Activated naive CD4-positive, alpha-beta T cell (primary cell): ENCODE data around the gene CD300C.
"Not testable (repeated sequence)": the region's sequence is repeated elsewhere in the genome, so short reads cannot be mapped to it uniquely, and the experiment has no call there.

Experiments
- DNase-seq, 4 experiments: peaks; one replicate each; lab custom pipeline; 2025; lab: John Stamatoyannopoulos, UW

Gene CD300C

DNA sequence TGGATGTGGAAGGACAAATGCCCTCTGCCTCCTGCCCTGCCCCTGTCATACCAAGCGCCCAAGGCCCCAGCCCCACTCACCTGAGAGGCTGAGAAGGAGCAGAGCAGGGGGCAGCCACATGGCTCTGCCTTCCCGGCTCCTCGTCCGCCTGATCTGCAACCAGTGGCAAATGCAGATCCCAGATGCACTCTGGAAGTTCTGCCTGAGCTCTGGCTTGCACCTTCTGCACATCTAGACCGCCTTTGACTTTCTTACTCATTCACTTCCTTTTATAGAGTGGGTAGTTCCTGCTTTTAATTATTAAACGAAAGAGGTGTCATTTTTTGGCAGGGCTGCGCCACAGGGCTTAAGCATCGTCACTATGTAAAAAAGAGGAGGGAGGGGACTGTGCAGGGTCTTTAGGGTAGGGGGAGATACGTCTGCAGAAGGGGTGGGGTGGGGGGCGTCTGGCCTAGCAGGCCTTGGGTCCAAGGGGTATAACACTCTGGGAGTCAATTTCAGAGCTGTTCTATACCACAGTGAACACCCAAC is 14.6 kb downstream of the CD300C start, which contains the start of gene CD300LB:
TSS of gene CD300LB (minus strand) at position 245 of the 531 bp plus-strand sequence. CDS start at position 120, 125 bp downstream.
- no peak for DNase-seq

GRCh38 chr17:74530831-74531150 is 15.1 kb downstream of the CD300C start:
- DNase-seq = no peak

DNA sequence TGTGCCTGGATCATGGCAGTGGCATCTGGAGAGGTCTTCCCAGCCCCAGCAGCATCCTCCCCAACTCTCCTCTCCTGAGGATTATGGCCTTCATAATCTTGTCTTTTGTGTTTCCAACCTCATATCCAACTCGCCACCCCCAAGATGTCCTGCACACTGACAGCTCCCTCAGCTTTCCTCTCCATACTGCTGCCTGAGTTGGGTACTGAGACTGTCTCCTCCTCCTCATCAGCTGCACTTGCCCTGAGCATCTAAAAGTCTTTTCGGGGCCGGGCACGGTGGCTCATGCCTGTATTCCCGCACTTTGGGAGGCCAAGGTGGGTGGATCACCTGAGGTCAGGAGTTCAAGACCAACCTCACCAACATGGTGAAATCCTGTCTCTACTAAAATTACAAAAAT is 16.7 kb downstream of the CD300C start:
- DNase-seq = no peak

- DNase-seq = no peak
Measured at GRCh38 chr17:74528491-74529199, 17.3 kb downstream of the CD300C start.

DNA sequence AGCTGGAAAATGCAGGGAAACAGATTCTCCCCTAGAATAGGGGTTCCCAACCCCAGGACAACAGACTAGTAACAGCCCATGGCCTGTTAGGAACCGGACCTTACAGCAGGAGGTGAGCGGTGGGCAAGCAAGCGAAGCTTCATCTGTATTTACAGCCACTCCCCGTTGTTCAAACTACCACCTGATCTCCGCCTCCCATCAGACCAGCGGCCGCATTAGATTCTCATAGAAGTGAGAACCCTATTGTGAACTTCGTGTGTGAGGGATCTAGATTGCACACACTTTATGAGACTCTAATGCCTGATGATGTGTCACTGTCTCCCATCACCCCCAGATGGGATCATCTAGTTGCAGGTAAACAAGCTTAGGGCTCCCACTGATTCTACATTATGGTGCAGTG is 18.2 kb downstream of the CD300C start:
- no peak for DNase-seq

- DNase-seq = no peak
Measured at GRCh38 chr17:74527081-74527480, 18.8 kb downstream of the CD300C start.

DNA sequence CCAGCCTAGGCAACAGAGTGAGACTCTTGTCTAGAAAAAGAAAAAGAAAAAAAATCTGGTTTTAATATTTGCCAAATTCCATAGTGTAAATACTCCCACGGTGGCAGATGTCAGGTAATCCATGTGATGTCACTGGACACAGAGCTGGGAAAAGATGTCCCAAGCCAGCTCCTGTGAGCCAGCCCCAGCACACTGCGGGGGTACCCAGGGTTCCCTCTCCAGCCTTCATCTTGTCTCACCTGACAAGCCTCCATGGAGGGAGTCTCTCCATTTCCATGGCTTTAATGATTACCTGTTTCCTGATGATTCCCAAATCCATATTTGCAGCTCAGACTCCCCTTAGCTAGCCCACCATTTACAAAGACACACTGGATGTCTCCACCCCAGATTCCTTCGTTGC is 19.2 kb downstream of the CD300C start:
- DNase-seq = no peak

DNA sequence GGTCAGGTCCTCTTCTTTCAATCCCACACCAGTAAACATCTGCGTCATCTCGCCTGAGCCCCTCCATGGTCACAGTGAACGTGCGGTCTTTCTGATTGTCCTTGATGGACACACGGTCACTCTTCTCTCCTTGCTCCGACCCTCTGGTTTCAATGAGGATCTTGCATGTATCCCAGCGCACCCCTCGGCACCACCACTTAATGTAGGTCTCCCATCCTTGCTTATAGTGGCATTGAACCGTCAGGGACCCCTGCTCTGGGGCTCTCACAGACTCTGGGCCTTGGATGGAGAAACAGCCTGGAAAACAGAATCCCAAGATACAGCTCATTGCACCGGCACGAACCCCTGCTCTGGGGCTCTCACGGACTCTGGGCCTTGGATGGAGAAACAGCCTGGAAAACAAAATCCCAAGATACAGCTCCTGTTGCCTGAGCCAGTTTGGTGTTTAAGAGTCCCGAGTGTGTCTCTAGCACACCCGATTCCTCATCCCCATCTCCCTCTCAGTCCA is 20.1 kb downstream of the CD300C start:
- no peak for DNase-seq

DNA sequence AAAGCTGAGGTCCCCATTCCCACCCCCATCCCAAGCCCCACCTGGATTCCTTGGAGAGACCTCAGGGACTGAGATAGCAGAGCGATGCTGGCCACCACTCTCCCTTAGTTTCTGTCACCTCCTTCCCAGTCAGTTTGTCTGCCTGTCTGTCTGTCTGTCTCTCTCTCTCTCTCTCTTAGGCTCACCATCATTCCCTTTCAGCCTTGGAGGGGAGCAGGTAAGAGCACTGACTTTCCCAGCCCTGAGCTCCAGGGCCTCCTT is 20.5 kb downstream of the CD300C start:
- no peak for DNase-seq

- no peak for DNase-seq
Measured at GRCh38 chr17:74524653-74525464, 21.1 kb downstream of the CD300C start.

DNA sequence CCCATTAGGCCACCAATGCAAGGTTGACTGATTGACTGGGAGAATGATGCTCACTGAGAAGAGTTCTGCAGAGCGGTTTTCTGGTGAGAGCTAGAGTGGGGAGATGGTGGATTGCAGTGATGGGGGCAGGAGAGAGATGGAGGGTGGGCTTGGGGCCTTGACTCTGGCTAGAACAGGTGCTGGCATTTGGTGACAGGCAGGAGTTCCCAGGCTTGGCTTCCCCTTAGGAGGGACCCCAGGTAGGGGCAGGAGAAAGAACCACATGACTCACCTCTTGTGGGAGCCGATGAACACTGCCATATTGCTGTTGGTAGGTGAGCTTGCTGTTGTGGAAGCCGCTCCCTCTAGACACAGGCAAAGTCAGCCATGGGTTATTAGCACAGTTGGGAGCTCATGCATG is 22.6 kb downstream of the CD300C start:
- no peak for DNase-seq

- no peak for DNase-seq
Measured at GRCh38 chr17:74522381-74523105, 23.4 kb downstream of the CD300C start.

DNA sequence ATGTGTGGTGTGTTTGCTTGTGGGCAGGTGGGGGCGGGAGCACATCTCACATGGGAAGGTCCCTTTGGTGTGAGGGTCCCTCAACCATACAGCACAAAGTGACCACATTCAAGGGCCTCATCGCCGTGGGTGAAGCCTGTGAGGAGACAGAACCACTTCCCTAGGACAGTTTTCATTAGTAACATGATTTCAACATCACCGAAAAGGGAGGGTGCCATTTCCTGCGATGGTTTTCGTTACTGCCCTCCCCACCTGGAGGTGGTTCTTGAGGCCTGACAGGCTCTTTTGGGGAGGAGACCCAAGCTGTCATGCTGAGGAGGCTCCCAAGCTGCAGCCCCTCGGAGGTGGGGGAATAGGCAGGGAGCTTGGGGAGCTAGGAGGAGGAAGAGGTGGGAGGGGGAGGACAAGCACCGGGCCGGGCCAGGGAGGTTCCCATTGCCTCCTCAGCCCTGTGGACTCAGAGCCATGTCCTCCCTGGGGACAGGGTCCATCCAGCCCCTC is 24.2 kb downstream of the CD300C start:
- no peak for DNase-seq

GRCh38 chr17:74520790-74521480 is 25.0 kb downstream of the CD300C start:
- no peak for DNase-seq

- no peak for DNase-seq
Measured at GRCh38 chr17:74520016-74520434, 25.9 kb downstream of the CD300C start.

- DNase-seq = not testable (repeated sequence)
Measured at GRCh38 chr17:74518413-74518981, 27.4 kb downstream of the CD300C start.

GRCh38 chr17:74516561-74517328 is 29.2 kb downstream of the CD300C start:
- DNase-seq = no peak

GRCh38 chr17:74515941-74516340 is 30.0 kb downstream of the CD300C start:
- no peak for DNase-seq

DNA sequence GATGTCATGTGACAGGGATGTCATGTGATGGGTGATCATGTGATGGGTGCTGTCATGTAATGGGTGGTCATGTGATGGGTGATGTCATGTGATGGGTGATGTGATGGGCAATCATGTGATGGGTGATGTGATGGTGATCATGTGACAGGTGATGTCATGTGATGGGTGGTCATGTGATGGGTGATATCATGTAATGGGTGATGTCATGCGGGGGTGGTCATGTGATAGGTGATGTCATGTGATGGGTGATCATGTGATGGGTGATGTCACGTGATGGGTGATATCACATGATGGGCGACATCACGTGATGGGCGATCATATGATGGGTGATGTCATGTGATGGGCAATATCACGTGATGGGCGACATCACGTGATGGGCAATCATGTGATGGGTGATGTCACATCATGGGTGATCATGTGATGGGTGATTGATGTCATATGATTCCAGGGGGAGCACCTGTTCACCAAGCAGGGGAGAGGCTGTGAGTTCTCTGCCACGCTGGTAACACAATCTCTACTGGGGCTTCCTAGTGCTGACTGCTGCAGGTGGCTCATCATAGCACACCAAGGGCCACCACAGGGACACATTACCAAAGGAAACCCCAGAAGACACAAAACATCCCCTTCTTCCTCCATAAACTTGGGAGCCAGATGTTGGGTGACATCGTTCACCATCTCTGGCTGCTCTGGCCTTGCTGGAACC is 31.1 kb downstream of the CD300C start:
- DNase-seq = no peak
